IMR-90 (cell line): ENCODE measurements around the gene GATA1. TPM values are rescaled to one million over a fixed set of nuclear protein-coding genes. Genes with fewer than 3 reads are reported as not detected.

Experiments
- ATAC-seq: fragments of 200-7000 bp; cut with Tn5 transposase; 2 replicates; pipeline ENCODE4 v1.9.1; 2020; ENCODE audit warnings: low read depth, mild to moderate bottlenecking, moderate library complexity
- BruUV-seq: library from RNA; stranded (reverse); fragments of 400-500 nt; replicated peaks from 2 replicates; lab custom pipeline; 2021; lab: Mats Ljungman, UMichigan
- CTCF ChIA-PET: fragments of 300-600 bp; formaldehyde crosslinking; extraction: SDS; loops from one replicate; lab custom pipeline; 2021; ENCODE audit warnings: antibody characterized with exemption; lab: Yijun Ruan, JAX
- POLR2A ChIA-PET: fragments of 300-600 bp; sonication (Branson Sonifier 250); formaldehyde crosslinking; loops from one replicate; lab custom pipeline; 2022; ENCODE audit warnings: antibody characterized with exemption; ENCODE audit not compliant: unreplicated experiment; lab: Charles Lee
- DNase-seq: peaks from one replicate; pipeline ENCODE4 v3.0.0; 2013
- H2AFZ ChIP-seq: replicated peaks from 2 replicates; pipeline ENCODE3; 2013; ENCODE audit warnings: low read length, mild to moderate bottlenecking; ENCODE audit not compliant: poor library complexity
- H2AK5ac ChIP-seq: 2 replicates; pipeline ENCODE4 v1.6.1; 2013; ENCODE audit warnings: low read depth, low read length, inconsistent platforms
- H2AK9ac ChIP-seq: replicated peaks from 2 replicates; pipeline ENCODE3; 2013; ENCODE audit warnings: mild to moderate bottlenecking, low read depth, low read length, moderate library complexity; ENCODE audit not compliant: poor library complexity
- H2BK120ac ChIP-seq: 2 replicates; pipeline ENCODE4 v1.6.1; 2013; ENCODE audit warnings: low read depth, low read length, inconsistent platforms
- H2BK15ac ChIP-seq: 3 replicates; pipeline ENCODE4 v1.6.1; 2013; ENCODE audit warnings: low read depth, low read length, inconsistent platforms
- H2BK20ac ChIP-seq: 2 replicates; pipeline ENCODE4 v1.6.1; 2013; ENCODE audit warnings: low read depth, mild to moderate bottlenecking, inconsistent platforms, low read length, moderate library complexity
- H2BK5ac ChIP-seq: 2 replicates; pipeline ENCODE4 v1.6.1; 2013; ENCODE audit warnings: mild to moderate bottlenecking, low read depth, low read length, inconsistent platforms; ENCODE audit not compliant: poor library complexity, severe bottlenecking
- H3K14ac ChIP-seq: replicated peaks from 2 replicates; pipeline ENCODE4 v1.6.1; 2013; ENCODE audit warnings: low read depth, low read length, inconsistent platforms
- H3K18ac ChIP-seq: 2 replicates; pipeline ENCODE4 v1.6.1; 2013; ENCODE audit warnings: low read depth, low read length, control low read depth
- H3K23ac ChIP-seq: 2 replicates; pipeline ENCODE4 v1.6.1; 2013; ENCODE audit warnings: low read depth, low read length, inconsistent platforms
- H3K27ac ChIP-seq: 2 replicates; pipeline ENCODE4 v1.5.1; 2013; ENCODE audit warnings: mild to moderate bottlenecking, control low read depth, low read length; ENCODE audit not compliant: insufficient read depth
- H3K27me3 ChIP-seq: 2 replicates; pipeline ENCODE4 v1.6.1; 2013; ENCODE audit warnings: low read length; ENCODE audit not compliant: control insufficient read depth, insufficient read depth
- H3K36me3 ChIP-seq: 2 replicates; pipeline ENCODE4 v1.6.1; 2013; ENCODE audit warnings: low read length, mixed read lengths; ENCODE audit not compliant: control insufficient read depth, insufficient read depth
- H3K4ac ChIP-seq: 2 replicates; pipeline ENCODE4 v1.6.1; 2013; ENCODE audit warnings: low read depth, low read length, inconsistent platforms
- H3K4me1 ChIP-seq: 2 replicates; pipeline ENCODE4 v1.6.1; 2013; ENCODE audit warnings: low read length, mixed read lengths; ENCODE audit not compliant: control insufficient read depth, insufficient read depth
- H3K4me2 ChIP-seq: 2 replicates; pipeline ENCODE4 v1.6.1; 2013; ENCODE audit warnings: low read depth, mild to moderate bottlenecking, control low read depth, low read length, moderate library complexity
- H3K4me3 ChIP-seq: 2 replicates; pipeline ENCODE4 v1.5.1; 2013; ENCODE audit warnings: low read depth, mild to moderate bottlenecking, control low read depth, low read length, moderate library complexity; ENCODE audit not compliant: insufficient read depth
- H3K56ac ChIP-seq: 2 replicates; pipeline ENCODE4 v1.6.1; 2013; ENCODE audit warnings: low read length, inconsistent platforms; ENCODE audit not compliant: insufficient read depth; ENCODE audit errors: extremely low read depth
- H3K79me1 ChIP-seq, 2 experiments: 2 replicates each; pipeline ENCODE4 v1.6.1; 2013; ENCODE audit warnings: low read length in 2 of 2, inconsistent platforms in 1 of 2, low read depth in 1 of 2
- H3K9ac ChIP-seq: 2 replicates; pipeline ENCODE4 v1.6.1; 2013; ENCODE audit warnings: low read depth, low read length, control low read depth
- H3K9me1 ChIP-seq: 2 replicates; pipeline ENCODE4 v1.6.1; 2013; ENCODE audit warnings: low read length, inconsistent platforms; ENCODE audit not compliant: insufficient read depth
- H3K9me3 ChIP-seq: 2 replicates; pipeline ENCODE4 v1.6.1; 2013; ENCODE audit warnings: low read length; ENCODE audit not compliant: control insufficient read depth, insufficient read depth
- H4K20me1 ChIP-seq: 2 replicates; pipeline ENCODE4 v1.6.1; 2013; ENCODE audit warnings: low read length, inconsistent platforms; ENCODE audit not compliant: insufficient read depth
- H4K5ac ChIP-seq: 2 replicates; pipeline ENCODE4 v1.6.1; 2013; ENCODE audit warnings: mild to moderate bottlenecking, low read depth, low read length, control low read depth
- H4K8ac ChIP-seq, 2 experiments: 2 replicates each; pipeline ENCODE4 v1.6.1; 2013; ENCODE audit warnings: low read depth in 2 of 2, low read length in 2 of 2, control low read depth in 1 of 2, inconsistent platforms in 1 of 2
- H4K91ac ChIP-seq: 2 replicates; pipeline ENCODE4 v1.6.1; 2013; ENCODE audit warnings: low read depth, low read length, inconsistent platforms; ENCODE audit not compliant: insufficient read depth
- BHLHE40 ChIP-seq: fragments of 150-350 bp; IDR thresholded peaks from 2 replicates; pipeline ENCODE4 v1.6.1; 2016; ENCODE audit warnings: mild to moderate bottlenecking, low read depth, low read length
- CEBPB ChIP-seq: IDR thresholded peaks from 2 replicates; pipeline ENCODE4 v1.6.1; 2012; ENCODE audit warnings: low read depth, low read length, improper control_type of control experiment
- CHD1 ChIP-seq: IDR thresholded peaks from 2 replicates; pipeline ENCODE4 v1.6.1; 2012; ENCODE audit warnings: low read depth, low read length, improper control_type of control experiment
- FOS ChIP-seq: fragments of 150-350 bp; IDR thresholded peaks from 2 replicates; pipeline ENCODE4 v1.6.1; 2016; ENCODE audit warnings: low read depth, low read length
- MAFK ChIP-seq: IDR thresholded peaks from 2 replicates; pipeline ENCODE4 v1.6.1; 2012; ENCODE audit warnings: low read depth, low read length, improper control_type of control experiment
- MAZ ChIP-seq: IDR thresholded peaks from 2 replicates; pipeline ENCODE4 v1.6.1; 2012; ENCODE audit warnings: low read depth, mild to moderate bottlenecking, low read length, improper control_type of control experiment, moderate library complexity, borderline replicate concordance
- MXI1 ChIP-seq: IDR thresholded peaks from 2 replicates; pipeline ENCODE4 v1.6.1; 2012; ENCODE audit warnings: low read depth, mild to moderate bottlenecking, low read length, moderate library complexity, borderline replicate concordance
- NFE2L2 ChIP-seq: fragments of 150-350 bp; IDR thresholded peaks from 2 replicates; pipeline ENCODE4 v1.6.1; 2016; ENCODE audit warnings: low read depth, mild to moderate bottlenecking, low read length
- POLR2A ChIP-seq: IDR thresholded peaks from 2 replicates; pipeline ENCODE4 v1.6.1; 2012; ENCODE audit warnings: mild to moderate bottlenecking, low read depth, low read length
- RAD21 ChIP-seq: IDR thresholded peaks from 2 replicates; pipeline ENCODE4 v1.6.1; 2012; ENCODE audit warnings: low read length, improper control_type of control experiment
- RFX5 ChIP-seq: IDR thresholded peaks from 2 replicates; pipeline ENCODE4 v1.8.0; 2012; ENCODE audit warnings: low read depth, mild to moderate bottlenecking, low read length, moderate library complexity
- SMC3 ChIP-seq: fragments of 150-350 bp; IDR thresholded peaks from 2 replicates; pipeline ENCODE4 v1.6.1; 2016; ENCODE audit warnings: low read depth, mild to moderate bottlenecking, antibody characterized with exemption, low read length, moderate library complexity
- WGBS, 2 experiments: methylation state at CpG; one replicate each; pipeline versions ENCODE4 v1.1.5 to v1.1.7; 2013; ENCODE audit warnings: missing lambda C conversion rate in 2 of 2; ENCODE audit not compliant: insufficient read length in 1 of 2; ENCODE audit errors: extremely low coverage in 2 of 2; 5-methylcytosine and 5-hydroxymethylcytosine counted together
- dilution Hi-C: fragments of 300-500 bp; cut with HindIII; formaldehyde crosslinking; loops from one replicate; pipeline ENCODE4 v1.14.3; 2018; ENCODE audit warnings: low sequenced_read_pairs; ENCODE audit not compliant: unreplicated experiment
- in situ Hi-C: fragments of 300-500 bp; cut with MboI; formaldehyde crosslinking; loops from 3 replicates; pipeline ENCODE4 v1.14.3; 2019; ENCODE audit warnings: low sequenced_read_pairs, inconsistent platforms, mixed read lengths
- intact Hi-C: fragments of 100-400 bp; cut with micrococcal nuclease; formaldehyde crosslinking; loops from 2 replicates; pipeline ENCODE4 v1.10.0; 2022
- polyA plus RNA-seq, 3 experiments: library from polyadenylated mRNA; depleted of rRNA; stranded (reverse); fragments of >200 nt; gene quantifications; 2 replicates each; pipeline ENCODE4 v1.2.3, GENCODE V29; 2012; ENCODE audit warnings: low replicate concordance in 1 of 3
- total RNA-seq: library from RNA; depleted of rRNA; stranded (reverse); fragments of >200 nt; gene quantifications from 2 replicates; pipeline ENCODE4 v1.2.3, GENCODE V29; 2012
- TF ChIP-seq, protein P1 (sequence below): fragments of 150-350 bp; IDR thresholded peaks from 2 replicates; pipeline ENCODE4 v1.6.1; 2017; ENCODE audit warnings: mild to moderate bottlenecking, antibody characterized with exemption, low read length, low read depth
- TF ChIP-seq, protein P2 (sequence below): conservative IDR thresholded peaks from 2 replicates; pipeline ENCODE4 v1.5.1; 2012; ENCODE audit warnings: mild to moderate bottlenecking, low read depth, low read length, improper control_type of control experiment

The GATA1 gene
- total and polyA plus RNA-seq, 2 of the 4 experiments (the other 2 are of a cell fraction), result not detected

DNA sequence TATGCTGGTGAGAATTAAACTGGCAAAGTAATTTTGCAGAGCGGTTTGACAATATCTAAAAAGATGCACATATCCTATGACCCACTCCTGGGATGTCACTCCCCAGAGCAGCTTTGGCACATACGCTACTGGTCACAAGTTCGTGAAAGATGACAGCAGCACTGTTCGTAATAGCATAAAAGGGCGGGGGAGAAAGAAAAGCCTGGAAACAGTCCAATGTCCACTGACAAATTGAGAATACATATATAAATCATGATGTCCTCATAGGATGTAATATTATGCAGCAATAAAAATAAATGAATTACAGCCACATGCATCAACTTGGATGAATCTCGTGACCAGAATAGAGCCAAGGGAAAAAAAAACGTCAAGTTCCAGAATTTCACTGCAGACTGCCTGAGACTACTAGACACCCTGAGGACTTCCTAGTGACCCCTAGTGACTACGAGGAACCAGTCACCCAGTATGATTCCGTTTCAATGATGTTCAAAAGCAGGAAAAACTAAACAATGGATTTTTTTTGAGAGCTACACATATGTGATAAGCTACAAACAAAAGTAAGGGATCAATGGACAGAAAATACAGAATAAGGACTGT, 47.2 kb downstream of the GATA1 start:
- dilution Hi-C loops, result no loop called here
- TF ChIP-seq FOS (no peak), CHD1 (no peak), MAZ (no peak), RFX5 (no peak), NFE2L2 (no peak), SMC3 (no peak), CEBPB (no peak), MXI1 (no peak), BHLHE40 (no peak), RAD21 (no peak), POLR2A (no peak), MAFK (no peak)
- TF ChIP-seq, protein P1, sequence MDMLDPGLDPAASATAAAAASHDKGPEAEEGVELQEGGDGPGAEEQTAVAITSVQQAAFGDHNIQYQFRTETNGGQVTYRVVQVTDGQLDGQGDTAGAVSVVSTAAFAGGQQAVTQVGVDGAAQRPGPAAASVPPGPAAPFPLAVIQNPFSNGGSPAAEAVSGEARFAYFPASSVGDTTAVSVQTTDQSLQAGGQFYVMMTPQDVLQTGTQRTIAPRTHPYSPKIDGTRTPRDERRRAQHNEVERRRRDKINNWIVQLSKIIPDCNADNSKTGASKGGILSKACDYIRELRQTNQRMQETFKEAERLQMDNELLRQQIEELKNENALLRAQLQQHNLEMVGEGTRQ, result no peak
- TF ChIP-seq, protein P2, sequence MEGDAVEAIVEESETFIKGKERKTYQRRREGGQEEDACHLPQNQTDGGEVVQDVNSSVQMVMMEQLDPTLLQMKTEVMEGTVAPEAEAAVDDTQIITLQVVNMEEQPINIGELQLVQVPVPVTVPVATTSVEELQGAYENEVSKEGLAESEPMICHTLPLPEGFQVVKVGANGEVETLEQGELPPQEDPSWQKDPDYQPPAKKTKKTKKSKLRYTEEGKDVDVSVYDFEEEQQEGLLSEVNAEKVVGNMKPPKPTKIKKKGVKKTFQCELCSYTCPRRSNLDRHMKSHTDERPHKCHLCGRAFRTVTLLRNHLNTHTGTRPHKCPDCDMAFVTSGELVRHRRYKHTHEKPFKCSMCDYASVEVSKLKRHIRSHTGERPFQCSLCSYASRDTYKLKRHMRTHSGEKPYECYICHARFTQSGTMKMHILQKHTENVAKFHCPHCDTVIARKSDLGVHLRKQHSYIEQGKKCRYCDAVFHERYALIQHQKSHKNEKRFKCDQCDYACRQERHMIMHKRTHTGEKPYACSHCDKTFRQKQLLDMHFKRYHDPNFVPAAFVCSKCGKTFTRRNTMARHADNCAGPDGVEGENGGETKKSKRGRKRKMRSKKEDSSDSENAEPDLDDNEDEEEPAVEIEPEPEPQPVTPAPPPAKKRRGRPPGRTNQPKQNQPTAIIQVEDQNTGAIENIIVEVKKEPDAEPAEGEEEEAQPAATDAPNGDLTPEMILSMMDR, result no peak
- no peaks in the 10 kb centered on the region for H3K79me1 ChIP-seq

More for the DNA sequence above, 47.2 kb downstream of the GATA1 start:
- H2BK15ac ChIP-seq, result no peak overlapping the region
- H3K36me3 ChIP-seq, result no peaks in the 10 kb centered on the region
- DNase-seq (no peak), ATAC-seq (no peak)
- H3K27me3 ChIP-seq, result peaks cover 47% of the 10 kb centered on the region
- H2AK9ac ChIP-seq, result no peak overlapping the region
- H3K18ac ChIP-seq, result no peak overlapping the region
- no peak overlapping the region for H4K8ac ChIP-seq
- no peak overlapping the region for H2BK5ac ChIP-seq
- H4K20me1 ChIP-seq, result no peaks in the 10 kb centered on the region
- H3K56ac ChIP-seq, result no peak overlapping the region
- intact Hi-C loops, result no loop called here
- no peak overlapping the region for H3K23ac ChIP-seq
- WGBS, 2 experiments, result 17% methylated on average over 1 of the region's 9 CpGs; no CpG with 5 or more reads in 1 of the 2 experiments
- H3K9me3 ChIP-seq, result no peaks in the 10 kb centered on the region; the same call in 1 of the 2 replicates
- no peak overlapping the region for H4K5ac ChIP-seq
- H3K4me3 ChIP-seq, result no peak overlapping the region
- no peak overlapping the region for H4K91ac ChIP-seq
- no peak overlapping the region for H2BK120ac ChIP-seq
- in situ Hi-C loops, result no loop called here
- H3K4me1 ChIP-seq, result no peaks in the 10 kb centered on the region
- ChIA-PET CTCF (no interaction called here), POLR2A (no interaction called here)
- no peaks in the 10 kb centered on the region for H3K9me1 ChIP-seq
- no peak overlapping the region for H3K14ac ChIP-seq
- H3K27ac ChIP-seq, result no peak overlapping the region
- BruUV-seq, result no TSS peak
- no peak overlapping the region for H3K9ac ChIP-seq
- H2BK20ac ChIP-seq, result no peak overlapping the region
- H2AFZ ChIP-seq, result no peak overlapping the region
- H2AK5ac ChIP-seq, result no peak overlapping the region
- no peak overlapping the region for H3K4me2 ChIP-seq
- no peak overlapping the region for H3K4ac ChIP-seq
